B cell (primary cell): Measurements from ENCODE around the gene SLTM.

Experiments
- CTCF ChIP-seq: fragments of 200-600 bp; IDR thresholded peaks from one replicate; pipeline ENCODE4 v1.8.0; 2022; ENCODE audit warnings: antibody characterized with exemption, mild to moderate bottlenecking
- EZH2 ChIP-seq: IDR thresholded peaks from 2 replicates; pipeline ENCODE4 v1.6.1; 2012; ENCODE audit warnings: borderline replicate concordance, low read depth, mild to moderate bottlenecking, moderate library complexity, low read length; ENCODE audit not compliant: insufficient read depth, poor library complexity, severe bottlenecking

GRCh38 chr15:58909616-58910015 is 23.9 kb downstream of the SLTM start:
- TF ChIP-seq CTCF (no peak), EZH2 (no peak)
